ENCODE data around the gene CCN2.

- TF ChIP-seq EP300 (IDR thresholded peaks at IDR 0.05) (no peak), CTCF (IDR thresholded peaks at IDR 0.05) (no peak), POLR2A (IDR thresholded peaks at IDR 0.05) (no peak)
Observed at GRCh38 chr6:131999545-132000146, 48.5 kb upstream of the CCN2 start.
